Calu3 (cell line): ENCODE results near the gene CPED1. TPM values are rescaled to one million over a fixed set of nuclear protein-coding genes. Genes with fewer than 3 reads are reported as not detected.

ENCODE experiments used
- BruUV-seq: library from RNA; stranded (reverse); fragments of 400-500 nt; replicated peaks from 2 replicates; lab custom pipeline; 2021; lab: Mats Ljungman, UMichigan
- CTCF ChIA-PET: fragments of 300-600 bp; sonication (Branson Sonifier 250); formaldehyde crosslinking; loops from one replicate; lab custom pipeline; 2022; ENCODE audit warnings: antibody characterized with exemption; lab: Charles Lee
- DNase-seq: peaks from one replicate; pipeline ENCODE4 v3.0.0; 2022
- H3K27ac Mint-ChIP-seq: one replicate; pipeline ENCODE4 v1.8.0; 2022; ENCODE audit warnings: mixed read lengths; ENCODE audit not compliant: unreplicated experiment
- H3K27me3 Mint-ChIP-seq: one replicate; pipeline ENCODE4 v1.8.0; 2022; ENCODE audit warnings: mixed read lengths; ENCODE audit not compliant: unreplicated experiment
- H3K36me3 Mint-ChIP-seq: one replicate; pipeline ENCODE4 v1.8.0; 2022; ENCODE audit warnings: mild to moderate bottlenecking, moderate library complexity, mixed read lengths; ENCODE audit not compliant: insufficient read depth, unreplicated experiment
- H3K4me1 Mint-ChIP-seq: one replicate; pipeline ENCODE4 v1.8.0; 2022; ENCODE audit warnings: mild to moderate bottlenecking, low read depth, mixed read lengths; ENCODE audit not compliant: unreplicated experiment
- H3K4me3 Mint-ChIP-seq: one replicate; pipeline ENCODE4 v1.8.0; 2022; ENCODE audit warnings: mild to moderate bottlenecking, low read depth, moderate library complexity, mixed read lengths; ENCODE audit not compliant: unreplicated experiment
- H3K9me3 Mint-ChIP-seq: one replicate; pipeline ENCODE4 v1.8.0; 2022; ENCODE audit warnings: low read depth, mixed read lengths; ENCODE audit not compliant: unreplicated experiment
- intact Hi-C: fragments of 100-400 bp; cut with micrococcal nuclease; formaldehyde crosslinking; loops from one replicate; pipeline ENCODE4 v1.10.0; 2022; ENCODE audit not compliant: unreplicated experiment
- total RNA-seq: library from RNA; stranded (reverse); gene quantifications from 2 replicates; pipeline ENCODE4 v1.2.3, GENCODE V29; 2022
- TF ChIP-seq, protein P1 (sequence below): fragments of 200-600 bp; IDR thresholded peaks from one replicate; pipeline ENCODE4 v1.8.0; 2022; ENCODE audit warnings: antibody characterized with exemption; ENCODE audit not compliant: unreplicated experiment

Gene CPED1
- total RNA-seq, 1 experiment from 2014 or later = 0.24 TPM

DNA sequence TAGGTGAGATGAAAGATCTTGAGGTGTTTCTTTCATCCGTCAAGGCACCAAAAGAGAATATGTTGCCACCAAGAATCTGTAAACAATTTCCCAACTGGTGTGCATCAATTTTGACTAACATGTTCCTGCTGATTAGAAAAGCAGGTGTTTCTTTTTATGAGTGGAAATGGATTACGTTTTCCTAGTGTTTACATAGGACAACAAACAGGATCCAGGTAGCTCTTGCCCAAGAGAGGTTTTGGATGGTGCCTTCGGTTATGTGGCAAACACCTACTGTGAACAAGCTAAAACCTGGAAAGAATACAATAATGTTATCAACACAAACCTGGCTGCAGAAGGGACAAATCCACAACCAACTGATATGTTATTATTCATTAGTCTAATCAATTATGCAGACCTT, 286.7 kb downstream of the CPED1 start:
- Mint-ChIP-seq H3K27ac (no peak overlapping the region), H3K4me3 (no peak overlapping the region), H3K36me3 (no peaks in the 10 kb centered on the region), H3K9me3 (peaks cover 3% of the 10 kb centered on the region), H3K27me3 (peaks cover 22% of the 10 kb centered on the region), H3K4me1 (no peaks in the 10 kb centered on the region)
- TF ChIP-seq, protein P1, sequence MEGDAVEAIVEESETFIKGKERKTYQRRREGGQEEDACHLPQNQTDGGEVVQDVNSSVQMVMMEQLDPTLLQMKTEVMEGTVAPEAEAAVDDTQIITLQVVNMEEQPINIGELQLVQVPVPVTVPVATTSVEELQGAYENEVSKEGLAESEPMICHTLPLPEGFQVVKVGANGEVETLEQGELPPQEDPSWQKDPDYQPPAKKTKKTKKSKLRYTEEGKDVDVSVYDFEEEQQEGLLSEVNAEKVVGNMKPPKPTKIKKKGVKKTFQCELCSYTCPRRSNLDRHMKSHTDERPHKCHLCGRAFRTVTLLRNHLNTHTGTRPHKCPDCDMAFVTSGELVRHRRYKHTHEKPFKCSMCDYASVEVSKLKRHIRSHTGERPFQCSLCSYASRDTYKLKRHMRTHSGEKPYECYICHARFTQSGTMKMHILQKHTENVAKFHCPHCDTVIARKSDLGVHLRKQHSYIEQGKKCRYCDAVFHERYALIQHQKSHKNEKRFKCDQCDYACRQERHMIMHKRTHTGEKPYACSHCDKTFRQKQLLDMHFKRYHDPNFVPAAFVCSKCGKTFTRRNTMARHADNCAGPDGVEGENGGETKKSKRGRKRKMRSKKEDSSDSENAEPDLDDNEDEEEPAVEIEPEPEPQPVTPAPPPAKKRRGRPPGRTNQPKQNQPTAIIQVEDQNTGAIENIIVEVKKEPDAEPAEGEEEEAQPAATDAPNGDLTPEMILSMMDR = no peak
- no TSS peak for BruUV-seq
- no peak for DNase-seq
- intact Hi-C loops = no loop called here
- CTCF ChIA-PET = no interaction called here

DNA sequence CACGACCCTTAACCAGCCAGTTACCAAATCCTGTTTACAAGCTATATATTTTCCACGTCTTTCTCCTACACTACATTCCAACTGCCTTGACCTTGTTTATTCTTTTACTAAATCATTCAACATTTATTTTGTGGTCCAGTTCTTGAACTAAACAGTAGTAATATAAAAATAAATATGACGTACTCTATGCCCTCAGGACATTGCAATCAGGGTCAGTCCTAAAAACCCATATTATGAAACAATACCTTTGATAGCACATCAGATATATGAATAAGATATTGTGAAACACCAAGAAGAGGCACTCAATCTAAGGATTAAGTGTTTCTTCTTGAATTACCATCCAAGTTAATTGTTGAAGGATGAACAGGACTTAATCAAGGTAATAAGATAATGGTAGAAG, 287.8 kb downstream of the CPED1 start:
- intact Hi-C loops = no loop called here
- Mint-ChIP-seq H3K27me3 (peaks cover 22% of the 10 kb centered on the region), H3K4me3 (no peak overlapping the region), H3K36me3 (no peaks in the 10 kb centered on the region), H3K27ac (no peak overlapping the region), H3K4me1 (no peaks in the 10 kb centered on the region), H3K9me3 (peaks cover 3% of the 10 kb centered on the region)
- BruUV-seq = no TSS peak
- CTCF ChIA-PET = no interaction called here
- TF ChIP-seq, protein P1 = no peak
- no peak for DNase-seq

GRCh38 chr7:121278120-121279021, 289.9 kb downstream of the CPED1 start:
- TF ChIP-seq, protein P1 = no peak
- peaks cover 22% of the 10 kb centered on the region for H3K27me3 Mint-ChIP-seq
- H3K4me3 Mint-ChIP-seq = no peak overlapping the region
- DNase-seq = no peak
- intact Hi-C loops = no loop called here
- no peak overlapping the region for H3K27ac Mint-ChIP-seq
- CTCF ChIA-PET = no interaction called here
- H3K4me1 Mint-ChIP-seq = no peaks in the 10 kb centered on the region
- peaks cover 3% of the 10 kb centered on the region for H3K9me3 Mint-ChIP-seq
- no peaks in the 10 kb centered on the region for H3K36me3 Mint-ChIP-seq
- no TSS peak for BruUV-seq

GRCh38 chr7:121279060-121279620, 290.6 kb downstream of the CPED1 start:
- DNase-seq = no peak
- Mint-ChIP-seq H3K27ac (no peak overlapping the region), H3K4me1 (no peaks in the 10 kb centered on the region), H3K9me3 (peaks cover 5% of the 10 kb centered on the region), H3K36me3 (no peaks in the 10 kb centered on the region), H3K27me3 (peaks cover 22% of the 10 kb centered on the region), H3K4me3 (no peak overlapping the region)
- CTCF ChIA-PET = interaction anchor here (0.6 to 0.7 kb wide), 2 partner anchors 80 to 1699 kb away, joined by 3 to 6 read pairs; no protein-coding TSS in a partner anchor
- no TSS peak for BruUV-seq
- TF ChIP-seq, protein P1 = no peak
- intact Hi-C loops = no loop called here
